Spleen (tissue), 11 donors: ENCODE measurements around the gene ABCG2. TPM values are rescaled to one million over a fixed set of nuclear protein-coding genes. Genes with fewer than 3 reads are reported as not detected.
"Not testable (repeated sequence)": the region's sequence is repeated elsewhere in the genome, so short reads cannot be mapped to it uniquely, and the experiment has no call there.

Experiments
- DNase-seq: peaks from one replicate; pipeline ENCODE4 v3.0.0-alpha.2; 2020
- H3K27ac ChIP-seq, 8 donors: fragments of 200-600 bp; sonication (generic) in 7 of 8; 1 replicate in 4 of 8; 2 replicates in 4 of 8; pipeline versions ENCODE4 v1.5.0 to v1.8.0; 2016 to 2021; ENCODE audit warnings: inconsistent platforms in 4 of 8, mild to moderate bottlenecking in 4 of 8, moderate library complexity in 1 of 8
- H3K27me3 ChIP-seq, 7 donors: fragments of 200-600 bp; sonication (generic) in 6 of 7; replicated peaks in 1 of 7; 1 replicate in 4 of 7; 2 replicates in 3 of 7; pipeline versions ENCODE4 v1.5.0 to v1.8.0; 2016 to 2021; ENCODE audit warnings: inconsistent platforms in 3 of 7, mild to moderate bottlenecking in 1 of 7
- H3K36me3 ChIP-seq, 6 donors: fragments of 200-600 bp; sonication (generic) in 5 of 6; 1 replicate in 4 of 6; 2 replicates in 2 of 6; pipeline versions ENCODE4 v1.5.0 to v1.8.0; 2016 to 2021; ENCODE audit warnings: inconsistent platforms in 2 of 6
- H3K4me1 ChIP-seq, 6 donors: fragments of 200-600 bp; sonication (generic) in 5 of 6; 1 replicate in 3 of 6; 2 replicates in 3 of 6; pipeline versions ENCODE4 v1.5.0 to v1.8.0; 2016 to 2021; ENCODE audit warnings: inconsistent platforms in 3 of 6
- H3K4me3 ChIP-seq, 8 donors: fragments of 200-600 bp; sonication (generic) in 7 of 8; 1 replicate in 4 of 8; 2 replicates in 4 of 8; pipeline versions ENCODE4 v1.5.0 to v1.8.0; 2016 to 2021; ENCODE audit warnings: inconsistent platforms in 4 of 8, mild to moderate bottlenecking in 4 of 8, moderate library complexity in 2 of 8
- H3K9me3 ChIP-seq, 8 donors: fragments of 200-600 bp; sonication (generic) in 7 of 8; 1 replicate in 4 of 8; 2 replicates in 4 of 8; pipeline versions ENCODE4 v1.5.0 to v1.8.0; 2016 to 2021; ENCODE audit warnings: inconsistent platforms in 4 of 8
- CTCF ChIP-seq, 11 experiments: fragments of 200-600 bp in 7 of 11; fragments of 450-650 bp in 4 of 11; sonication (generic) in 4 of 11; IDR thresholded peaks in 8 of 11; conservative IDR thresholded peaks in 3 of 11; 1 replicate in 7 of 11; 2 replicates in 4 of 11; pipeline versions ENCODE4 v1.4.0 to v1.8.0; 2016 to 2021; ENCODE audit warnings: antibody characterized with exemption in 11 of 11, inconsistent platforms in 4 of 11, mild to moderate bottlenecking in 1 of 11
- POLR2A ChIP-seq, 3 donors: fragments of 450-650 bp; IDR thresholded peaks; one replicate each; pipeline ENCODE4 v1.5.1; 2017; ENCODE audit warnings: antibody characterized with exemption in 3 of 3, mild to moderate bottlenecking in 1 of 3
- POLR2AphosphoS5 ChIP-seq, 3 donors: sonication (generic); formaldehyde crosslinking; IDR thresholded peaks; one replicate each; pipeline ENCODE4 v1.5.1; 2017; ENCODE audit warnings: antibody characterized with exemption in 3 of 3
- WGBS, 5 donors: extraction: QIAGEN DNeasy Blood & Tissue Kit in 3 of 5; methylation state at CpG; one replicate each; pipeline versions ENCODE4 v1.1.5 to v1.1.7; 2013 to 2018; 5-methylcytosine and 5-hydroxymethylcytosine counted together
- intact Hi-C: fragments of 100-400 bp; cut with DNase I; formaldehyde crosslinking; loops from one replicate; pipeline ENCODE4 v1.15.0; 2023; ENCODE audit warnings: low total_unique reads
- polyA plus RNA-seq, 3 donors: library from polyadenylated mRNA; stranded (reverse); fragments of 200-250 nt; gene quantifications; one replicate each; pipeline ENCODE4 v1.2.1, GENCODE V29; 2013
- total RNA-seq, 7 donors: library from RNA; depleted of rRNA in 3 of 7; stranded (reverse); fragments of >200 nt in 3 of 7; fragmentation: NEBNext Ultra II Directional in 4 of 7; extraction: Animal tissue kit (Norgen Biotek cat#: 25700) in 4 of 7; gene quantifications; one replicate each; pipeline versions ENCODE4 v1.1.0 to v1.2.1, GENCODE V29; 2016 to 2021
- donor health status: healthy with polysubstance abuse.
- donor health status: DM: no; HTN: no; CAD: no; lungs with moderate emphysema.
- donor health status: DM: no; HTN: no; CAD: no.
- donor health status: Bipolar disorder and iron deficiency.
- donor health status: healthy.
- donor health status: DM: no; HTN: no; CAD: no.
- donor health status: DM: yes; HTN: yes; CAD: no.

Gene ABCG2
- total and polyA plus RNA-seq, 10 donors: 0.12 to 3.0 (median 1.4) TPM

- 85 to 98% (median 90%) methylated on average over 3 of the region's 3 CpGs for WGBS, 5 donors
- intact Hi-C loops: no loop called here
- DNase-seq: no peak
Observed at GRCh38 chr4:88134536-88135355, 23.7 kb downstream of the ABCG2 start.

GRCh38 chr4:88134111-88134510 lies 24.3 kb downstream of the ABCG2 start:
- 88 to 96% (median 93%) methylated on average over 1 of the region's 1 CpG for WGBS, 5 donors

More at GRCh38 chr4:88134536-88135355, 23.7 kb downstream of the ABCG2 start:
- H3K4me3 ChIP-seq: no peak overlapping the region
- no peaks in the 10 kb centered on the region for H3K36me3 ChIP-seq
- H3K27ac ChIP-seq: no peak overlapping the region
- no peaks in the 10 kb centered on the region for H3K9me3 ChIP-seq
- no peaks in the 10 kb centered on the region for H3K4me1 ChIP-seq
- no peaks in the 10 kb centered on the region for H3K27me3 ChIP-seq
- TF ChIP-seq CTCF (IDR thresholded peaks at IDR 0.05 in 8 of 11, conservative IDR thresholded peaks at IDR 0.05 in 3 of 11) (no peak), POLR2AphosphoS5 (IDR thresholded peaks at IDR 0.05) (no peak), POLR2A (IDR thresholded peaks at IDR 0.05) (no peak)

GRCh38 chr4:88130544-88131305 lies 27.7 kb downstream of the ABCG2 start:
- WGBS, 5 donors: 70 to 81% (median 75%) methylated on average over 9 of the region's 9 CpGs
- no peaks in the 10 kb centered on the region for H3K4me1 ChIP-seq
- intact Hi-C loops: no loop called here
- peaks cover 0 to 6% (median 2%) of the 10 kb centered on the region in 8 donors for H3K9me3 ChIP-seq
- no peak overlapping the region for H3K27ac ChIP-seq
- no peak for TF ChIP-seq POLR2AphosphoS5 (IDR thresholded peaks at IDR 0.05)
- no peak for TF ChIP-seq CTCF (IDR thresholded peaks at IDR 0.05 in 8 of 11, conservative IDR thresholded peaks at IDR 0.05 in 3 of 11)
- TF ChIP-seq POLR2A (IDR thresholded peaks at IDR 0.05): no peak
- no peaks in the 10 kb centered on the region for H3K27me3 ChIP-seq
- H3K36me3 ChIP-seq: no peaks in the 10 kb centered on the region
- no peak for DNase-seq
- no peak overlapping the region for H3K4me3 ChIP-seq

More at GRCh38 chr4:88134111-88134510, 24.3 kb downstream of the ABCG2 start:
- intact Hi-C loops: no loop called here
- H3K27ac ChIP-seq: no peak overlapping the region
- no peak for DNase-seq
- no peak overlapping the region for H3K4me3 ChIP-seq
- H3K4me1 ChIP-seq: no peaks in the 10 kb centered on the region
- H3K27me3 ChIP-seq: no peaks in the 10 kb centered on the region
- TF ChIP-seq CTCF (IDR thresholded peaks at IDR 0.05 in 8 of 11, conservative IDR thresholded peaks at IDR 0.05 in 3 of 11): no peak
- TF ChIP-seq POLR2AphosphoS5 (IDR thresholded peaks at IDR 0.05): no peak
- TF ChIP-seq POLR2A (IDR thresholded peaks at IDR 0.05): no peak
- H3K36me3 ChIP-seq: no peaks in the 10 kb centered on the region
- no peaks in the 10 kb centered on the region for H3K9me3 ChIP-seq

GRCh38 chr4:88130003-88130402 lies 28.4 kb downstream of the ABCG2 start:
- Histone ChIP-seq H3K4me1 (no peaks in the 10 kb centered on the region), H3K36me3 (no peaks in the 10 kb centered on the region), H3K9me3 (peaks cover 0 to 8% (median 2%) of the 10 kb centered on the region in 8 donors), H3K4me3 (no peak overlapping the region), H3K27ac (no peak overlapping the region), H3K27me3 (no peaks in the 10 kb centered on the region)
- no peak for TF ChIP-seq POLR2A (IDR thresholded peaks at IDR 0.05)
- TF ChIP-seq CTCF (IDR thresholded peaks at IDR 0.05 in 8 of 11, conservative IDR thresholded peaks at IDR 0.05 in 3 of 11): no peak
- no peak for TF ChIP-seq POLR2AphosphoS5 (IDR thresholded peaks at IDR 0.05)
- WGBS, 5 donors: 93 to 98% (median 94%) methylated on average over 5 of the region's 5 CpGs
- intact Hi-C loops: no loop called here
- no peak for DNase-seq

GRCh38 chr4:88122260-88122659 lies 36.2 kb downstream of the ABCG2 start:
- H3K36me3 ChIP-seq, H3K4me3 ChIP-seq, intact Hi-C loops, H3K4me1 ChIP-seq, H3K27me3 ChIP-seq, H3K27ac ChIP-seq, DNase-seq: not testable (repeated sequence)
- 86 to 96% (median 93%) methylated on average over 5 of the region's 5 CpGs for WGBS, 5 donors
- H3K9me3 ChIP-seq: peaks cover 4 to 38% (median 29%) of the 10 kb centered on the region in 8 donors
